GM19043 (cell line): ENCODE data around the gene MBNL2.

Source experiments
- ATAC-seq: cut with Tn5 transposase; IDR thresholded peaks from one replicate; pipeline ENCODE4 v1.9.1; 2021; ENCODE audit warnings: low read depth; ENCODE audit not compliant: unreplicated experiment

The MBNL2 gene

DNA sequence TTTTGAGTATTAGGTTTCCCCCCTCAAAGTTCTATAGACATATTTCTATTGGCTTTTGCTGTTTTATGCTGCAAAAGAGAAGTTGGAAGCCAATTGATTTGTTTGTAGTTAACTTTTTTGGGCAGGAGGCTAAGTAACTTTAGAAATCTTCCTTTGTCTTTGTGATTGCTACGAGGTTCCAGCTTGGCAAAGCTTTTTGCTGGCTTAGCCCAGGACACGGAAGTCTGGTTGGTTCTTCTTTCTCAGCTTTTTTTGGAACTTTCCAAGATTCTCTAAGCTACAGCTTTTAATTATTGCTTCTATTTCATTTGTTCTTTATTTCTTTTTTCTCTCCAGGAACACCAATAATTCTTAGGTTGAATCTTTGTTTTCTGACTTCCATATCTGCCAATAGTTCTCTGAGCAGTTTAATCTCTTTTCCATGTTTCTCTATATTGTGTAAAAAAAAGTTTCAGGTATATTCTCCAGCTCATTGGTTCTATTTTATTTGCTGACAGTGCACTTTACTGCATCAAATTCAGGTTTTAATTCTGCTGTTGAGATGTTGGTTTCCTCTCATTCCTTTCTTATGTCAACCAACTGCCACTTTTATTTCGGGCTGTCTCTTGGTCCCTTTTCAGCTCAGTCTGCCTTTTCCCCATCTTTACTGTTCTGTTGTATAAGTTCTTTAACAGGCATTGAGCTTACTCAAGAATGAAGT, 27.8 kb downstream of the MBNL2 start:
- ATAC-seq: no peak

DNA sequence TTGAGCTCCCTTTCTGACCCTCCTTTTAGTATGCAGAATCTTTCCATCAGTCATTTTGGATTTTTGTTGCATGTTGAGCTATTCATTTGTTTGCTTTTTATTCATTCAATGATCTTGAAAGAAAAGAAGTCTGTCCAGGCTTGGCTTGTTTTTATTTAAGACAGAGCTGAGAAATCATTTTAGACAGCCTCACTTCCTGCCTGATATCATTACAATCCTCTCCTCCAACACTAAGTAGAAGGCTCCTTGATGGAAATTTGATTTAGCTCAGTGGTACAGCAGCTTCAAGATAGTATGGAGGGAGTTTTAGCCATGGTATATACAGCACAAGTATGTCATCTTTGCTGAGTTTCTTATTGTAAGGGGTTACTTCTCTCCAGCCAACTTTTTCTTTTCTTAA, 28.4 kb downstream of the MBNL2 start:
- ATAC-seq: no peak

DNA sequence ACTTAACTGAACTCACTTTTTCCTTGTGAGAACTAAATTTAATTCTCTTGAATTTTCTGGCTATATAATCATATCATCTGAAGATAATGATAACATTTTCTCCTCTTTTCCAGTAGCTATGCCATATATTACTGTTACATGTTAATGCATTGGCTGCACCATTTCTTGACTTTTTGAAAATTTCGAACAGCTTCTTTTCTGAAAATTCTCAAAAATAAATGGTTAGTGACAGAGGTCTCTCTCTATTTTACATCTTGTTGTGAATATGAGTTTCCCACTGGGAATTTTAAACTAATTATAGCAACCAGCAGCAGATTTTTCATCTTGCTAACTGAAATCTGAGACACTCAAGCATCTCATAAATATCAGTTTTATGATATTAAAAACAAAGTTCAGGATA, 30.6 kb downstream of the MBNL2 start:
- no peak for ATAC-seq

DNA sequence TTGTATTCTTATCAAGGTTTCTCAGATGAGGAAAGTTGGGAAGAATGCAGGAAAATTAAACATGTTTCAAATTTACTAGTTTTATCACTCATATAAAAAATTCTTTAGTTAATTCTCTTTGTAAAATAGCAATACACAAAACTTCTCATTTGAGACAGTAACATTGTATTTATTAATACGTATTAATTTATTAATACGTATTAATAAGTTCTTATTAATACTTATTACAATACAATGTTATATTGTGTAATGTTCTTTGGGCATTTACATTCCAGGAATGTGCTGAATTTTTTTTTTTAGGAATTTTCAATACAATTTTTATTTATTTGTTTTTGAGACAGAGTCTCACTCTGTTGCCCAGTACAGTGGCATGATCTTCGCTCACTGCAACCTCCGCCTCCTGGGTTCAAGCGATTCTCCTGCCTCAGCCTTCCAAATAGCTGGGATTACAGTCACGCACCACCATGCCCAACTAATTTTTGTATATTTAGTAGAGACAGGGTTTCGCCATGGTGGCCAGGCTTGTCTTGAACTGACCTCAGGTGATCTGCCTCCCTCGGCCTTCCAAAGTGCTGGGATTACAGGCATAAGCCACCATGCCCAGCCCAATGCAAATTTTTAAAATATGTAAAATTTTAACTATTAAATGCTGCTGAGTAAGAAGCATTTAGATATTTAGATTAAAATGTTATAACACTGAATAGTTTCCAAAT, 31.6 kb downstream of the MBNL2 start:
- no peak for ATAC-seq

DNA sequence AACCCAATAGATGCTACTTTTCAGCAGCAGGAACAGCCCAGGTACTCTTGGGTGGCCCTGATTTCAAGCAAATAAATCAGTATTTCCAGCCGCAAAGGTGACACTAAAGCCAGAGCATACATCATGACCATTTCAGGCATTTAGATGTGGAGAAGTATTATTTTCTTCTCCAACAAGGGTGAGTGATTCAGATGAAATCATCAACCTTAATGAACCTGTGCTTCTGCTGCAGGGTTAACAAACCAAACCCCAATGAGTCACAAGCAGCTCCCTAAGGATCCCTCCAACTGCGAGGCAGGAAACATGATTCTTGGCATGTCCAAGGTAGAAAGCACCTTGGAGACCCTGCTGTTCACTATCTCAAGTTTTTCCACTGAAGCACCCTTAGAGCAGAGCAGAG, 32.7 kb downstream of the MBNL2 start:
- ATAC-seq: no peak

DNA sequence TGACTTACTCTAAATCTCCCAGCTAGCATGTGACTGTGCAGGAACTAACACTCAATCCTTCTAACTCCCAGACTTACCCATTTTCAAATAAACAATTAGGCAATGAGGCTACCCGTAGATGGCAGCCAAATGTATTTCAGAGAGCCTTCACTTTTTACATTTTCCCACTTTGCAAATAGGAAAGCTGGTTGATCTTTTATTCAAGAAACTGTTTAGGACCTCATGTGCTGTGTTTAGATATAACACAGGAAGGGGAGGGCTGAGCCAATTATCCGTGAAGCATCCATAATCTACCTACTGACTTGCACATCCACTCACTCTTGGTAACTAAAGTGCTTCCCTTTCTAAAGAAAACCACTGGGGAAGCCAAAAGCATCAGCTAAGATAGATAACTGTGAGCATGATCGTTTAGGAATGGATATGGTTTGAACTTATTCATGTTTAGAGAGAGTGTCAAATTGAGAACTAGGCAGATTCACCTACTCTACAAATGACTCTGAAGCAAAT, 33.4 kb downstream of the MBNL2 start:
- no peak for ATAC-seq

DNA sequence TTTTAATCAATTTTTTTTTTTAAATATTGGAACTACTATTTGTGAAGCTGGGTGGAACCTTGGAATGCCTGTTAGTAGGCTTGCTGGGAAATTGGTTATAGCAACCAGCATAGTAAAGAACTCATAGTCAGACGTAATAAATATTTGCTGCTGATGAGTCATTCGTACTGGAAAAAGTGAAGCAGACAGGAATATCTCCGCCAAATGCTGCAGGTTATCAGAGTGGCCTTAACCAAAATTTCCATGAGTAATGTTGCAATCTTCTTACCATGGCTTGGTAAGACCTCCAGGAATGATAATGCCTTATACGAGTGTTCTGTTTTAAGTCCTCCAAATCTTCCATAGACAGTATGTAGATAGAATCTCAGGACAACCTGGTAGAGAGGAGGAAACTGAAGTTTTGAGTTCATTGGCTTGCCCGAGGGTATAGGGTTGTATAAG, 34.2 kb downstream of the MBNL2 start:
- no peak for ATAC-seq

DNA sequence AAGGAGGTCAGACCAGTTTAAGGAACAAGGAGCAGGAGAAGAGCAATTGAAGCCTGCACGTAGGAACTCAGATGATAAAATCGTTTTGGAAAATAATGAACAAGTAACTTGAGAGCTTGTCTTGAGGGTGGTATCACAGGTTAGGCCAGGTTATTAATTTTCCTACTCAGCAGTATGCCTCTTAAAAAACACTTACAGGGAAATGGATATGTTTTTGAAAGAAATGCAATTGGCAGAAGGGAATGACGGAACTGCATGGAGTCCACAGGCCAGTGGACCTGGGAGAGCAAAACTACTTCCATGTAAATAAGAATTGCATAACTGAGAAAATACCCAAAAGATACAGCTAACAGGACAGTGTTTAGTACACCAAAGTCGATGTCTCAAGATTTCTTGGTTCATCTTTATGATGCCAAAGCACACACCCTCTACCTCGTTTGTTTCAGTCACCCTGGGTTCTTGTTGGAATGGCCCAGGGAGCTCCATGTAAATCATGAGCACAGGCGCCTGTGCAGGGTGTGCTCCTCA, 35.2 kb downstream of the MBNL2 start:
- ATAC-seq: no peak

DNA sequence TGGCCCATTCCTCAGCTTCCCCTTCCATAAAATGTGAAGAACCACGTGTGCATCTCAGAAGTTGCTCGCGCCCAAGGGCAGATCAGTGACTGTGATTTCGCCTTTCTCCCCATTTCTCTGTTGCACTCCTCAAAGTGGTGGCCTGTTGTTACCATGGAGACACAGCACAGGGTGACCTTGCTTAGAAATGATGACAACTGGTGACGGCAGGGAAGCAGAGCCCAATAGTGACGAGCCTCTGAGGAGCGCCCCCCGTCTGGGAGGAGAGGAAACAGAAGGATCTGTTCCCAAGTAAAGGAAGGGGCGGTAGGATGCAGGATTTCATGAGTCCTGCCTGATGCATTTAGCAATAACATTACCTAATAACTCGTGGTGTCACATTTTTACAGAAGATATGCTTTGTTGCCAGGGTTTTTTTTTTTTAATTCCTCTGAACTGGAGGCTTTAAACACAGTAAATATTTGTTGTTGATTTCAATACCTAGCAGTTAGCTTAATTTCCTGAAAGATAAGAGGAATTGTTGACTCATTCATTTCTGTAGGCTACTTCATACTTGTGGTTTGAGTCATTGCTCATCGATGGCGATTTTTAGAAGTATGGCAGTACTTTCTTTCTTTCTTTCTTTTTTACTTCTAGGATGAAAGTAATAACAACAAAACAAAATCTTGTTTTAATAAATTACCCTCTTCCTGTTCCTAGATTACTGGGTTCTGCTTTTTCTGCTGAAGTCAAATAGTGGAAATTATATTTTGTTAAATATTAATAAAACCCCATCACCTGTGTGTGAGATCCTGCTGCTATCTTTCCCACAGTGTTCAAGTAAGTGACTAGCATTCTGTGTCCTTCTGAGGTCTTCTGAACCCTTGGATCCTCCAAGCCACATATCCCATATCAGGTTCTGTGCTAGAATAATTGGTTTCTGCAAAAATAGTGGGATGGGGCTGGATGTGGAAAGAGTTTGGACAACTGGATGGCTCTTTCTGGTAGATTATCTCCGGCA, 36.0 kb downstream of the MBNL2 start:
- peak; percentile 63 for ATAC-seq

DNA sequence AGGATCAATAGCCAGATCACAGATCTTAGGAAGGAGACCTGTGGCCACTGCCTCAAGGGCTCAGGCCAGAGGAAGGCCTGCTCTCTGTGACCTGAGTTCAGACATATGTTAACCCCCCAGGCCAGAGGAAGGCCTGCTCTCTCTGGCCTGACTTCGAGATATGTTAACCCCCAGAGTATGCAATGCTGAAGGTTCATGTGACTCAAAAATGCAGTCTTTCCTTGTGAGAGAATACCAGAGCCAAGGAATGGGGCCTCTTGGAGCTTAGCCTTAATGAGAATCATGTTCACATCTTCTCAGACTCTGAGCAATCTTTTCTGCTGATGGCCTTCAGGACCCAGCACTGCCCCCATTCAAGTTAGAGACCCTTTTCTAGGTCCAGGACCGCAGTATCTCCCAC, 36.7 kb downstream of the MBNL2 start:
- no peak for ATAC-seq

DNA sequence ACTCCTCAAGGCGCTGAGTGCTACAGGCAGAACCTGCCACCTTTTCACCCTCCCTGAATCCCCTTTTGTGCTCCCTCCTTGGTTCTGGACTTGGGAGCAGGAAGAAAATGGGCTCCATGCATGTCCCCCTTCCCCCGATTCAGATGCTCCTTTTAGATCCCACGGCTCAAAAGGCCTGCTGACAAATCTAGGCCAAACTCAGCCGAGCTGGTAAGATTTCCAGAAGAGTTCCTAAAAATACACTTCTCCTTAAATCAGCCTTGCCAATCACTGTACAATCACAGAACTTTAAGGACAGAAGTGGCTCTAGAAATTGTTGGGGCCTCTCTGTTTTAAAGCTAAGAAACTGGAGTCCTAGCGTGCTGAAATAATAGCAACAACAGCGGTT, 37.3 kb downstream of the MBNL2 start:
- no peak for ATAC-seq

DNA sequence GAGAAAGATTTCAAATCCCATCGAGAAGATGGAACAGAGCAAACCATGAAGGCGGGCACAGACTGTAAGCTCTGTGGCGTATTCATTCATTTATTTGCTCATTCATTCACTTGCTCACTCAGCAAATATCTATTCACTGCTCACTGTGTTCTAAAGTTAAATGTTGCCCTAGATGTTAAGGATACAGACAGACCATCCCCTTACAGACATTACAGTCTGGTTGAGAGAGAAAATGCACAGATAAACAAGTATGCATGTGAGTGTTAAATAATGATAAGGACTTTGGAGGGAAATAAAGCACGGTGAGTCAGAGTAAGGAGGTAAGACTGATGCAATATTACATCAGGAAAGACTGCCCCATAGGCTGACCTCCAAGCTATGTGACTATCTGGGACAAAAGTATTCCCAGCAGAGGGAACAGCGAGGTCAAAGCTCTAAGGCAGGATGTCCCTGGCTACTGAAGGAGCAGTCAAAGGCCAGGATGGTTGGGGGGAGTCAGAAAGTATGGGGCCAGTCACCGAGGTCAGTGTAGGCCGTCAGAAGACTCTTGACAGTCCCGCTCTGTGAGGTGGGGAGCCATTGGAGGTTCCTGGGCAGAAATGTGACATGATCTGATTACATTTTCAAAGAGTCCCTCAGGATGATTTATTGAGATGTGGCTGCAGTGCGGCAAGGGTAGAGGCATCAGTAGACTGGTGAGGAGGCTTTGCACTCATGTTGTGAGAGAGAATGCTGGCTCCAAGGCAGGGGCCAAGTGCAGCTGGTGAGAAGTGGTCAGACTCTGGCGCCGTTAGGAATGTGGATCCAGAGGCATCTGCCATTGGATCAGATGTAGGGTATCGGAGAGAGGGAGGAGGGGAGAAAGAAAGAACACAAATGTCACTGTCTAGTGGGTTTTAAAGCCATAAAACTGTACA, 37.9 kb downstream of the MBNL2 start:
- no peak for ATAC-seq

DNA sequence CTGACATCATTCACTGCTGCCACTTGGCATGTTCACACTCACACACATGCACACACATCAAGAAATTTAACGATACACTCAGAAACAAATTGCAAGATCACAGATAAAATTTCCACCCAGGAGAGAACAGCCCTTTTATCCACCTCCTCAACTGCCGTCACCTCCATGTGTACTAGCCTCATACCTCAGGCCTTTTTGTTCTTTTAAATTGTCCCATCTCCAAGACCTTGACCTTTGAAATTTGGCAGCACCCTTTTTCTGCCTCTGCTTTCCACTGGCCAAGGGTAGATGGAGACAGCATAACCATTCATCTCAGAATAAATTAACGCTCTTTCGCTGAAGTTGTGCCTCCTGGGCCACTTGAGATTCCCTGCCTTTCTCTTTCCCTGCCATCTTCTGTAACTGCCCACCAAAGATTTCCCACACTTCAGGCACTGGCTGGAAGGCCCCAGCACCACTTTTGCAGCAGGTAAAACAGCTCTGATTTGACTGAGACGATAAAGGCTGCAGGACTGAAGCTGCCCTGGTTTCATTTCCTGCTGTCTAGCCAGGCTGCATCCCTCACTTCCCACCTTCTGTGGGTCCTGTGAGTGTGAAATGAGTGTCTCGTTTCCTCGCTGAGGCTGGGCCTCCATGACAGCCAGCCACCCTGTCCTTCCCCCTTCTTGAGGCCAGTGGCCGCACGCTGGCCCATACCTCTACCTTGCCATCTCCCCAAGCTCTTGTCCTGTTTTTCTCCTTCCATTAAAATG, 39.3 kb downstream of the MBNL2 start:
- peak; percentile 56 for ATAC-seq

DNA sequence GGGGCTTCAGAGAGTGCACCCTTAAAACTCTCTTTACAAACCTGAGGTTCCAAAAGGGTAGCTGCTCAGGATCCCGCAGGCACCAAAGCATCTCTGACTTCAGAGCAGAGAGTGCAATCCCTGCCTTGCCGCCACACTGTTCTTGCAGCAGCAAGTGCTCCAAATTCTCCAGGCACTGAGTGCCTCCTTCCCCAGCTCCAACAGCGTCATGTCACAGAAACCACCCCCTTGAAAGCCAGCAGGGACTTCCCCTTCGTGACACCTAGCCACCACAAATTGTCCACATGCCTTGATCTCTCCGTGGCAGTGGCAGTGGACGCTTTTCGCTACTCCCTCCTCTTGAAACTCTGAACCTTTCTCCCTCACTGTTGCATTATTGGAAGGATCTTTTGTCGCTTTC, 39.9 kb downstream of the MBNL2 start:
- no peak for ATAC-seq

DNA sequence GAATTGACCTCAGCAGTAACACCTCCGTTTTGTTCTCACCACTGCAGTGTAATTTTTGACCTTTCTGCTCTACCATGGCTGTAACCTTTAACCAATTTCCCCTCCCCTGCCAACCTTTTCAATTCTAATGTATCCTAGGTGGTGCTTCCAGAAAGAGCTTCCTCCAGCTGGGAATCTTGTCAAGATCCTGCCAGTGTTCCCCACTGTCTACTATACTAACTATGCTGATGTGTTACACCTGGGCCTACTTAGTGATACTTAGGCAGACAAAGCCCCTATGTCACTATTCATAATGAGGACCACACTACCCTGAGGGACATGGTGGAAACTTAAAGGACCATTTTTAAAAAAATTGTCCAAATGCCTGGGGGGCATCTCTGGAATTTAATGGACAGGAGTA, 41.0 kb downstream of the MBNL2 start:
- ATAC-seq: no peak

DNA sequence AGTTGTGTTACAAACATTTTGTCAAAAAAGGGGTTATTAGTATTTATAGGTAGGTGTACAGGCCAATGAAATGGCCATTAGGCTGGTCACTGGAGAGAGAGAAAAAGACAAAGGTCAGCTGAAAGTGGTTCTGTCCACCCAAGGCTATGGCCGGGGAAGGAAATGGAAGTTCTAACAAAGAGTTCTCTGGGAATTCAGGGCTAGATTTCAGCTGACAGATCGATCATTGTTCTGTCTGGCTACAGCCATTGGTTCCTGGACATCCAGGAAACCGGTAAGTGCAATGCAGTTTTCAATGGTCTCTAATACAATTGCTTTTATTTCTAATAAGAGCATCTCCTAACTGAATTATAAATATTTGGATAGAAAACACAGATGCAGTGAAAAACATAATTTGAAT, 42.5 kb downstream of the MBNL2 start:
- no peak for ATAC-seq

DNA sequence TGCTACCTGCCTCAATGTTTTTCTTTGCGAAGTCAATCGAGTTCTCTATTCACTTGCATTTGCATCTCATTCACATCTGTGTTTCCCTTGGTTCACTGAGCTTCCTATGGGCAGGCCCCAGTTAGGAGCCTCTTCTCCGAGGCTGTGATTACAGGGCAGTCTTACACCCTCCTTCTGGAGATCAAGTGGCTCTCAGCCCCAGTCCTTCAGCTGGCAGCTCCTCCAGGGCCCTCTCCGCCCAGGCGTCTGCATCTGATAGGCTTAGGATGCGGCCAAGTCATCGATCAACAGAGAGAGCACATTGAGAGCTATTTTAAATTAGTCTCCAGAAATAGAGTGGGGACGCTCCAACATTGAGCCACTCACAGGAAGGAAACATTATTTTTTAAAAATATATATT, 44.2 kb downstream of the MBNL2 start:
- no peak for ATAC-seq

DNA sequence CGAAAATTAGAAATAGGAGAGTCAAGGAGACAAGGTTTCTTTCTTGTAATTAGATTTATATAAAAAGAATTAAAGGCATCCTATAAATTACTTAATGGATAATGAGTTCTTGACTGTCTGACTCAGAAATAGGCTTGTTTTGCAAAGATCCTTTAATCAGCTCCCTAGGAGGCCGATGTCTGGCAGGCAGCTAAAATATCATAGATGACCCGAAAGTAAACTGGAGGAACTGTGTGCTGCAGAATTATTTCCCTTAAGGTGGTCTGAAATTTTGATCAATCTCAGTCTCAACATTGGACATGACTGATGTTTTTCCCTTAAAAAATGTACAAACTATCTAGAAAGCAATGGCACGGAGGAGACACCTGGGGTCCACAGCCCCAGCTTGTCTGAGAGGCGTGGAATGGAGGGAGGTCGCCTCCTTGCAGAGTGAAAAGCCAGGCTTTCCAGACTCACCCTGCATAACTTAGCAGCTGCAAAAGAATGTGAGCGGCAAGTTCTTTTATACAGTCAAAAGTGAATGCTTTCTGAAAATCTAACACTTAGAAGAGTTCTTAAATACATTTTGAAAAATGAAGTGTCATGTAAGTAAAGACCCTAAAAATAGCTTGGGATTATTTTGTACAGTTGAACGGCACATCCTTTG, 44.8 kb downstream of the MBNL2 start:
- no peak for ATAC-seq
